GM19193 (cell line): Measurements from ENCODE around the gene HS1BP3.

Experiments
- POLR2A ChIP-seq: IDR thresholded peaks from 4 replicates; pipeline ENCODE4 v1.6.1; 2011; ENCODE audit not compliant: insufficient read depth, insufficient read length; ENCODE audit errors: extremely low read depth

Gene HS1BP3, protein sequence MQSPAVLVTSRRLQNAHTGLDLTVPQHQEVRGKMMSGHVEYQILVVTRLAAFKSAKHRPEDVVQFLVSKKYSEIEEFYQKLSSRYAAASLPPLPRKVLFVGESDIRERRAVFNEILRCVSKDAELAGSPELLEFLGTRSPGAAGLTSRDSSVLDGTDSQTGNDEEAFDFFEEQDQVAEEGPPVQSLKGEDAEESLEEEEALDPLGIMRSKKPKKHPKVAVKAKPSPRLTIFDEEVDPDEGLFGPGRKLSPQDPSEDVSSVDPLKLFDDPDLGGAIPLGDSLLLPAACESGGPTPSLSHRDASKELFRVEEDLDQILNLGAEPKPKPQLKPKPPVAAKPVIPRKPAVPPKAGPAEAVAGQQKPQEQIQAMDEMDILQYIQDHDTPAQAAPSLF

DNA sequence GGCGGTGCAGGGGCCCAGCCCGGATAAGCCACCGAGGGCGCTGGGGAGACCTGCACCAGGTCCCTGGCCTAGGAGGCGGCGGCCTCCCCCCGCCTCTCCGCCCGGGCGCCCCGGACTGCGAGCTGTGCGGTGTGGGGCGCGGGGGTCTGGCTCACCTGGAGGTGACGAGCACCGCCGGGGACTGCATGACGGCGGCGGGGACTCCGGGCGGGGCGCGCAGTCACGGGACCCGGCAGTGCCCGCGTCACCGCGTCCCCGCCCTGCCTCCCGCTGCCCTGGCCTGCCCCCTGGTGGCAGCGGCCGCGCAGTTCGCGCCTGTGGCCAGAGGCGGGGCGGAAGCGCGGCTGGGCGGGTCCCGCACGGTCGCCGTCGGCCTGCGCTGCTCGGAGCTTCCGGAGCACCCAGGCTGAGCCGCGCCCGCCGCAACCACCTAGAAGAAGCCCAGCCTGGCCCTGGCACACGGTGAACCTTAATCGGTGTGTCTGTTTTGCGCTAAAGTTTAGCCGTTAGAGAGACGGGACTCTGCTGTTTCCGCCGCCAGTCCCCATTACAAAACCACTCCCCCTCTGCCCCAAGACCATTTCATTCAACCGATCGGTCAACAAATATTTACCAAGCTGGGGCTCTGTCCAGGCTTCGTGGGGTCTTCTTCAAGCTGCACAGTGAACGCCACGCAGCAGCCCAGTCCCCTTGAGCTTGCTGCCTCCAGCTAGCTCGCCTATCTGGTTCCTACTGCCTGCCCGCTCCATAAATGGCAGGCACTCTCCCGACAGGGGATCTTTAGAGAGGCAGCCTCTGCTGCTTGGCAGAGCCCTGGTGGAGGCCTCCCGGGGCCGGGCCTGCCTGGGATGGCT, at the start of gene HS1BP3:
Gene HS1BP3, minus strand, starts transcription at position 222 of the 854 bp plus-strand sequence. Its CDS starts 35 bp downstream, at position 187.
- TF ChIP-seq POLR2A, result peak; percentile 83

DNA sequence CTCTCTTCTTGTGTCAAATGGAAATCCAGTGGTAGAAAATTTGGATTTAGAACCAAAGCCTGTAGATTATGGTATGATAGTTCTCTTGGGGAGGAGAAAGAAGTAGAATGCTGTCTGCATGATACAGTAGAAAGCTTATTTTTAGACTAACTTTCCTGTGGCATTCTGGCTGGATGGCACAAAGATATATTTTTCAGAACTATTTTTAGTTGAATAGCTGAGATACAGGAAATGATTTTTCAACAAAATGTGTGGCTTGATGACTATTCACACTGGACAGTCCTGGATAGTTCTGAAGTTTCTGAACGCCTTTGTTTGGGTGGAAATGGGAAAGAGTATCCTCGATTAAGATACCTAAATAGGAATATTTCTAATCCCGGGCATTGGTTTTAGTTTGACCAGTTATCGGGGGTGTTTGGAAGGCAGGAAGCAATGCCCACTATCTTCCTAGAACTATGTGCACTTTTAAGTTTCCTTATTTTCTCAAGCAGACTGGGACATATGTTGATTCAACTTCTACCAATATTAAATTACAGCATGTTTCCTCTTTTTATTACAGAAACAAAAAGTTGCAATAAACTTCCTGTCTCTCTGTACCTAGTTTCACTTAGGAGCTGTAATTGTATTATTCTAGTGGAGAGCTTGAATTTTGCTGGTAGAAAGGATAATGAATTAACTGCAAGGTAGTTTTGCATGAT, 48.2 kb upstream of the HS1BP3 start:
- TF ChIP-seq POLR2A, result no peak

DNA sequence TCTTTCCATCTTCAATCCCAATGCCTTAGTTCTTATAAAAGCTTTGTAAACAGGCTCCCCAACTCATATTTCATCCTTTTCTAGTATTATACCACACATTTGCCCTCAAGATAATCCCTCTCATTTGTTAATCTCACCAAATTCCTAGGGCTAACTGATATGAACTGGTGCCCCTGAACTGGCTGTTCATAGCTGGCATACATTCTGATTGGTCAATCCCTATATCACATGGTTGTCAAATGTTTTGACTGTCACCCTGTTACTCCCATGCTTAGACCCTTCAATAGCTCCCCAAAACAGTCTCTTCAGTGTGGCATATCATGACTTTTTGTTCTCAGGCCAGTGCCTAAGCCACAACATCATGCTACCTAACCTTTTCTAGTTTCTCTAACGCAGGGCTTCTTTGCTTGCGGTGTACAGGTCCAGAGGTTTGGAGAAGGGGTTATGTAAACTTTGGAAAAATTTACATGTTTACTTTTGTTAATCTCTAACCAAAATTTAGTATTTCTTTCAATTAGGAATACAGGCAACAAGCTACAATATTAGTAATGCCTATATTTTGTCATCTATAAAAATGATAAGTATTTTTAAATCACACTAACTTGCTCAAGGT, 46.5 kb upstream of the HS1BP3 start:
- TF ChIP-seq POLR2A, result no peak

DNA sequence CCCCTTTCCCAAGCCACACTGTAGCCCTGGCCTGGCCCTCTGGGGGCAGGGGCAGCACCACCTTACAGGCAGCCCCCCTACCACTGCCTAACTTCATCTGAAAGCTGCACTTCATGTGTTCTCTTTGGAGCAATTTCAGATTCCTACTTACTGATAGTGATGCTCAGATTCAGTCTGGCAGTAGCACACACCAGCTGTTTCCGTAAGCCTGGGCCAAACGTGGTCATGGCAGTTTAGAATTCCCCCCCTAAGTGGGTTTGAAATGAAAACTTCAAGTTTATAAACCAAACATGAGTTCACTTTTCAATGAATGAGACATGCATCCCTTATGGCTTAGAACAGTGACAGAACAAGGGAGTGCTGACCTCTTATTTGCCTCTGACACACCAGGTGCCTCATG, 45.5 kb upstream of the HS1BP3 start:
- TF ChIP-seq POLR2A, result no peak

DNA sequence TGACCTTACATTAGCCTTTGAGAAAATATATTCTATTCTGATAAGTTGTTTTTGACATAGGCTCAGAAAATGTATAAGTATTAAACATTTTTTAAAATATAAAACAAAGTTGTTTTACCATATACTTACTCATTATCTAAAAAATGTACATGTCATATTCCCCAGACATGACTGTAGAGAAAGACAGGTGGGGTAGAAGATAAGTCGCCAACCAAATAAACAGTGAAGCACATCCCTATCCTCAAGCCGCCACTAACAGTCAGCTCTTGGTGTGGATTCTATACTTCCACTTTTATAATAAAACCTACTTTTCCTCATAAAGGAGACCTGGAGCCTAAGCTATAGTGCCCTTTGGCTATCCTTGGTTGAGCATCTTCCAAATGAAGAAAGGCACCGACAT, 42.4 kb upstream of the HS1BP3 start:
- TF ChIP-seq POLR2A, result no peak

DNA sequence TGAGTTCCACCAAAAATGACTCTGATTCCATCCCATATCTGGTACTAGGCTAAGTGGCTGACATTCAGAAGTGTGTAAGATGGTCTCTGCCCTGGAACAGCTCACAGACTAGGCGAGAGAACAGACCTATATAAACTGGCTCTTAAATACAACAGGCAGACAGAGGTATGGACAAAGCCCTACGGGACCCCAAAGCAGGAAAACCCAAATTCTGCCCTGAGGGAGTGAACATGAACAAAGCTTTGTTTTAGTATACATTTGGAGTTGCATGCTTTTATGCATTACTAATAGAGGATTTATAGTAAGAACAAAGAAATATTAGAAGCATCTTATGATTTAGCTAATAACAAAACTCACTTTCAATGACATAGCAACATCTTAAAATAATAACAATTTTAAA, 41.2 kb upstream of the HS1BP3 start:
- TF ChIP-seq POLR2A, result no peak

DNA sequence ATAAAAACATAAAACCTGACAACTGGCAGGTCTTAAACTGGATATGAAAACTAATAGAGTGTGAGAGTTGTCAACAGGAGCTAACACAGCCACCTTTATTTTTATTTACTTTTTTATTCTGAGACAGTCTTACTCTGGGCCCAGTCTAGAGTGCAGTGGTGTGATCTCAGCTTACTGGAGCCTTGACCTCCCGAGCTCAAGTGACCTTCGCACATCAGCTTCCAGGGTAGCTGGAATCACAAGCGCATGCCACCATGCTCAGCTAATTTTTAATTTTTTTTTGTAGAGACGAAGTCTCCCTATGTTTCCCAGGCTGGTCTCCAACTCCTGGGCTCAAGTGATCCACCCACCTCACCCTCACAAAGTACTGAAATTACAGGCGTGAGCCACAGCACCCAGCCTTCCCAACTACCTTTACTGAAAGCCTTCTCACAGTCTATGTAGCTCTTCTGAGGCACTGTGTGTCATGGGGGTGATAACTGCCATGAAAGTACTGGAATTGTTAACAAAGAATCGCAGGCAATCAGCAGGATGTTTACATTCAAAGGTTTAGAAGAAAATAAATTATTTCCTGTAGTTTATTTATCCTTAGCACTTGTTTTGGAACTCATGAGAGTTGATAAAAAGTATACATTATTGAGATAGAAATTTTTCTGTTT, 40.3 kb upstream of the HS1BP3 start:
- no peak for TF ChIP-seq POLR2A

DNA sequence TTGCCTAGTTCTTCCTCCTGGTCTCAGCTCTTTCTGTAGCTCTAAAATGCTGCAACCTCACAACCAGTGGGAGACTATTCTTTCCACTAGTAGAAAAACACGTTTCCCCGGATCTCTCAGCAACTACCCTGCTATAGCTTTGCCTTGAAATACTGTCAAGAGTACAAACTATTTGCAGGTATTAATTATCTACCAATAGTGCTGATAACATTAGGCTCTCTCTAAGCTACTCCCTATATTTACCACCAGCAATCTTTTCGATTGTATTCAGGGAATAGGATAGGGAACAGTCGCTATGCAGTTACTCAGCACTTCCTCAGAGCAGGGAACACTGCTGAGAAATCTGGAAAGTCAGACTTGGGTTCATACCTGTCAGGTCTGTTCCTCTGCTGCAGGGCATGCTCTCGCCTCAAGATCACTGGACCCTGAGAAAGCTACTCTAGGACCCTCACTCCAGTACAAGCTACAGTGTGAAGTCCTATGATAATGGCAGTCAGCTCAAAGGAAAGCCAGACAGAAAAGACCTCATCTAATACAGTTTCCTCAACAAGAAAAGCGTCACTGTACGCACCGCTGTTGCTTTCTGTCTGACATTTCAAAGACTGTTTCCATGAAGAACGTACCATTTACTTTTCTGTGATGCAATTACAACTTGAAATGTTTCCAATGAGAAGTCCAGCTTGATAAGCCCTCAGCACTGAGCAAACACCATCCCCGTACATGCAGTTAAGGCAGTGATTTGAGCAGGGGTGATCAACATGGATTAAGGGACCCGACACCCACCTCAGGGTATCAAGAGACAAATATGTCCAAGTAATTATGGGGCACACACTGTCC, 38.7 kb upstream of the HS1BP3 start:
- no peak for TF ChIP-seq POLR2A

DNA sequence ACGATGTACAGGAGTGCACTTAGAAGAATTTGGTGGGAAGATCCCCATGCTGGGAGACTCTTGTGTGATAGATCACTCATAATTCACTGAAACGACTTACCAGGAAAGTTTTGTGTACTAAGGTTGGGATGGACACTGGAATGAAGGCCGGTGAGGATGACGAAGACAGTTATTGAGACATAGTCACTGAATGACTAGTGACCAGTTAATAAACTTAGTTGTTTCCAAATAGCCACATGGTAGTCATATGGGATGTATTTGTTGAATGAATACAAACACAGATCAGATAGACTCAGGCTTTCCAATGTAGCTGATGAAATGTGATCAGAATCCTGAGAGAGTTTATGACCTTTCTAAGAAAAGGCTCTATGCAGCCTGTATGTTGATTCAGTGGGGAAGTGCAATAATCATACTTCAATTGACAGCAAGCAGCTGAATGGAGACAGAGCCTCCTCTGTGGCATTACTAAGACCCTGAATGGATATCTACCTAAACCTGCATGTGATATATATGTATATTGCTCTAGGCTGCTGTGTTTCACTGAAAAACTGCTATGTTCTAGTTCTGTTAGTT, 36.4 kb upstream of the HS1BP3 start:
- TF ChIP-seq POLR2A, result no peak

DNA sequence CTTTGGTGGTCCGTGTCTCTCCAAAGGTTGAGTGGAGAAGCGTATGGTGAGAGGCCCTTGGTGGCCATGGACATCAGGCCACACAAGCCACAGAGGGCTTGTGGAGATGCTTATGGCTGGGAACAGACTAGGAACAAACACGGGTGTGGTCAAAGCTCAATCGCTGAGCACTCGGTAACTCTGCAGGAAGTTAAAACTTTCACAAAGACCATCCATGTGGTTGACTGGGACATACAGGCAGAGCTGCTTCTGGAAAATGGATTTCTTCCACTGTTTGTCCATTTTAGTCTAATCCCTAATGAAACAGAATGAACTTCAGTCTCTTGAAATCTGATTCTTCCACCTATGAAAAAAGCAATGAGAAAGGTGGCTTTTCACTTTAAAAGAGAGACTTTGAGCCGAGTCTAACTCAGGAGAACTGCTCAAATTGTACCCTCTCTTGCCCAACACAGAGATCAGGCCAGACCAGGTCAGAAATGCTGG, 33.7 kb upstream of the HS1BP3 start:
- TF ChIP-seq POLR2A, result no peak

DNA sequence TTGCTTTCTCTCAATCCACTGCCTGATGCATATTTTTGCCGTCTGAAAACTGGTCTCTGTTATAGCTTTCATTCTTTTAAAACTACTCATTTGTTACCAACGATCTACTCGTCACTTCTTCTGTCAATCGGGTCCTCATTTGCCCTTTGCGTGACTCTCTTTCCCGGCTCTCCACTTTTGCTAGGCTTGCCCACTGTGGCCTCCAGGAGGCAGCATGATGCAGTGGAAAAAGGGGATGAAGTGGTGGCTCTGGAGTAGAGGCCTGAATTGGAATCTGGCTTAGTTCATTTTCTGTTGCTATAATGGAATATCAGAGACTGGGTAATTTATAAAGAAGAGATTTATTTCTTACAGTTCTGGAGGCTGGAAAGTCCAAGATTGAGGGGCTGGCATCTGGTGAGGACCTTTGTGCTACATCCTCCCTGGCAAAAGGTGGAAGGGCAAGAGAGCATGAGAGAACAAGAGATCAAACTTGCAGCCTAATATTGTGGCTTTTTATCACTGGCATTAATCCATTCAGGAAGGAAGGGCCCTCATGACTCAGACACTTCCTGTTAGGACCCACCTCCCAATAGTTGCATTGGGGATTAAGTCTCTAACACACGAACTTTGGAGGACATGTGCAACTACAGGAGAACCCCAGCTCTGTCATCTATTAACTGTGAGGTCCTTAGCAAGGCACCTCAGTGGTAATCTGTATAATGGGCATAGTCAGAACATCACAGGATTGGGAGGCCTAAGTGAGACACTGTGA, 31.4 kb upstream of the HS1BP3 start:
- no peak for TF ChIP-seq POLR2A

DNA sequence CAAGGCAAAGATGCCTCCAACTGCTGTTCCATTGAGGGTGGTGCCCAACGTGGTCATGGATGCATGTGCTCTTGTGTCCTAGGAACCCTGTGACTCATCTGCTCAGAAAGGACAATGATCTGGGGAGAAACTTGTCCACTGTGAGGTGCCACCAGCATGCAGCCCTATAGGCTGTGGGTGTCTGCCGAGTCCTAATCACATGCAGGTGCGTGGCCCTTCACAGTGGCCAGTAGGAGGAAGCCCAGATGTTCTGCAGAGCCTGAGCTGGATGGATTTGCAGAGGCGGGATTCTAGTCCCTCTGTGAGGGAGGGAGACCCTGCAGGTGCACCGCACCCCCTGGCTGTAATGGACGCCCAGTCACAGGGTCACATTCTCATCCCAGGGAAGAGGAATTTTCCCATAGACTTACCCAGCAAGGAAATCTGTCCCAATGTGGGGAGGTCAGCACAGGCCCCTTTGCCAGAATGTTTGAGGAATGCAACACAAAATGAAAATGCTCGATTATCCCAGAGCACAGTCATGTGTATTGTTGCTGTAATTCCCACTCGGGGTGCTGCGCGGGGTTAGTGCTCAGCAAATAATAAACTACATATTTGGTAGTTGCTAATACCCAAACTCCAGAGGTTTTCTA, 30.0 kb upstream of the HS1BP3 start:
- TF ChIP-seq POLR2A, result no peak
